Upper lobe of right lung (tissue), 1 donor: ENCODE data around the gene KLHL40. TPM values are rescaled to one million over a fixed set of nuclear protein-coding genes. Genes with fewer than 3 reads are reported as not detected.

ENCODE experiments used
- ATAC-seq: fragments of 200-7000 bp; cut with Tn5 transposase; one replicate; pipeline ENCODE4 v1.9.1; 2020; ENCODE audit warnings: mild to moderate bottlenecking, moderate library complexity
- DNase-seq: peaks from one replicate; pipeline ENCODE4 v3.0.0-alpha.2; 2020
- H3K27ac ChIP-seq: fragments of 200-600 bp; one replicate; pipeline ENCODE4 v1.8.0; 2022
- H3K27me3 ChIP-seq: fragments of 200-600 bp; one replicate; pipeline ENCODE4 v1.8.0; 2022; ENCODE audit warnings: mild to moderate bottlenecking
- H3K36me3 ChIP-seq: fragments of 200-600 bp; one replicate; pipeline ENCODE4 v1.8.0; 2022
- H3K4me1 ChIP-seq: fragments of 200-600 bp; one replicate; pipeline ENCODE4 v1.8.0; 2022
- H3K4me3 ChIP-seq: fragments of 200-600 bp; one replicate; pipeline ENCODE4 v1.8.0; 2022; ENCODE audit warnings: mild to moderate bottlenecking
- H3K9me3 ChIP-seq: fragments of 200-600 bp; one replicate; pipeline ENCODE4 v1.8.0; 2022
- CTCF ChIP-seq: fragments of 200-600 bp; IDR thresholded peaks from one replicate; pipeline ENCODE4 v1.8.0; 2022; ENCODE audit warnings: antibody characterized with exemption
- intact Hi-C: fragments of 100-400 bp; cut with DNase I; formaldehyde crosslinking; loops from one replicate; pipeline ENCODE4 v1.11.0; 2022
- total RNA-seq: library from RNA; stranded (reverse); fragmentation: NEBNext Ultra II Directional; extraction: Animal tissue kit (Norgen Biotek cat#: 25700); gene quantifications from one replicate; pipeline ENCODE4 v1.2.1, GENCODE V29; 2021
- donor health status: DM: no; HTN: yes; CAD: no; lungs with severe emphysema.

The KLHL40 gene
- total RNA-seq, 1 donor from 2014 or later: not detected

DNA sequence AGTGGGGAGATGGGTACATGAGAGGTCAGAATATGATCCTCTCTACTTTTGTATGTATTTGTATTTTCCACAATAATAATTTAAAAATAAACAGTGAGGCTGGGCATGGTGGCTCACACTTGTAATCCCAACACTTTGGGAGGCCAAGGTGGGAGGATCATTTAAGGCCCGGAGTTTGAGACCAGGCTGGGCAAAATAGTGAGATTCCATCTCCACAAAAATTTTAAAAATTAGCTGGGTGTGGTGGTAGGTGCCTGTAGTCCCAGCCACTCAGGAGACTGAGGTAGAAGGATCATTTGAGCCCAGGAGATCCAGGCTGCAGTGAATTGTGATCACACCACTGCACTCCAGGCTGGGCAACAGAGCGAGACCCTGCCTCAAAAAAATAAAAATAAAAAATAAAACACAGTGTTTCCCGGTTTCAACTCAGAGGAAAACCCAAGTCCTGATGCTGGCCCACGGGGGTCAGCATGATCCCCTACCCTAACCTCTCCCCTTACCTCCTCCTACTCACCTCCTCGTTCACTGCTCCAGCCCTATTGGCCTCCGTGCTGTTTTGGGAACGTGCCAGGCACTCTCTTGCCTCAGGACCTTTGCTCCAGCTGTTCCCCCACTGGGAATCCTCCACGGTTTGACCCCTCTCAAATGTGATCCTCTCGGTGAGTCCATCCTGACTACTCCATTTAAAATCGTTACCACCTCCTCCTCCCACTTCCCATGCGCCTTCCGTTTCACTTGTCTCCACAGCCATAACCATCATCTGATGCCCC, 2.9 kb upstream of the KLHL40 start:
- Histone ChIP-seq H3K4me1 (no peaks in the 10 kb centered on the region), H3K9me3 (no peaks in the 10 kb centered on the region), H3K36me3 (no peaks in the 10 kb centered on the region), H3K27ac (no peak overlapping the region), H3K4me3 (no peak overlapping the region), H3K27me3 (peaks cover 8% of the 10 kb centered on the region)
- no peak for TF ChIP-seq CTCF
- peak; percentile 26 for DNase-seq
- ATAC-seq: no peak
- intact Hi-C loops: no loop called here

GRCh38 chr3:42683875-42684598, 1.3 kb upstream of the KLHL40 start:
- no peaks in the 10 kb centered on the region for H3K9me3 ChIP-seq
- no peaks in the 10 kb centered on the region for H3K4me1 ChIP-seq
- H3K27ac ChIP-seq: no peak overlapping the region
- DNase-seq (peak; percentile 64), ATAC-seq (peak; percentile 69)
- H3K36me3 ChIP-seq: no peaks in the 10 kb centered on the region
- no peak for TF ChIP-seq CTCF
- peaks cover 8% of the 10 kb centered on the region for H3K27me3 ChIP-seq
- intact Hi-C loops: no loop called here
- no peak overlapping the region for H3K4me3 ChIP-seq

DNA sequence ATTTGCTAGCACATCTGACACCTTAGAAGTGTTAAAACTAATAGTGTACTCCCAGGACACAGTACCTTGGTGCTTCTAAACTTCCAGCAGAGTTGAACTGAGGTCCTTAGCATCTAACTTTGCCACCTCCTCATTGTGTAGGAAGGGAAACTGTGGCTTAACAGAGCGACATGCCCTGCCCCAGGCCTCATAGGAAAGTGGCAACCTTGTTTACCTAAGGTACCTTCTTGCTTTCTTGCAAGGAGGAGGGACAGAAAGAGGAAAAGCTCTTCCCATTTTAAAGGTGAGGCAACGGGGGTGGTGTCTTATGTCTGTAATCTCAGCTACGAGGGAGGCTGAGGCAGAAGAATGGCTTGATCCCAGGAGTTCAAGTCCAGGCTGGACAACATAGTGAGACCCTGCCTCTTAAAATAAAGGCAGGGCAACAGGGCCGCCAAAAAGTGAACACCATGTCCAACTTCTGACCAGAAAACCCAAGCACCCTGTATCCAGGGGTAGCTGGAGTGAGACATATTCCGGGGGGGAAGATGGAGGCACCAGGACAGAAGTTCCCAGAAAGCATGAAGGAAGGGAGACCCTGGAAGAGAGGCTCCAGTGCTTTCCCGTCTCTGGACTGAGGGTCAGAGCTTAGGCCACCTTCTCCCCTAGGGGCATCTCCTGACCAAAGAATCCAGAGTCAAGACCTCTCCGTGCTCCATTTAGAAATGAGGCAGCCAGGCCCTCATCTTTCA, 540 bp upstream of the KLHL40 start:
- Histone ChIP-seq H3K4me1 (no peaks in the 10 kb centered on the region), H3K4me3 (no peak overlapping the region), H3K36me3 (no peaks in the 10 kb centered on the region), H3K27me3 (peaks cover 8% of the 10 kb centered on the region), H3K9me3 (no peaks in the 10 kb centered on the region), H3K27ac (no peak overlapping the region)
- no peak for TF ChIP-seq CTCF
- intact Hi-C loops: no loop called here
- ATAC-seq (no peak), DNase-seq (peak; percentile 20)

- Histone ChIP-seq H3K4me1 (no peaks in the 10 kb centered on the region), H3K27ac (no peak overlapping the region), H3K36me3 (no peaks in the 10 kb centered on the region), H3K4me3 (no peak overlapping the region), H3K27me3 (peaks cover 8% of the 10 kb centered on the region), H3K9me3 (no peaks in the 10 kb centered on the region)
- DNase-seq: peak; percentile 58
- no peak for TF ChIP-seq CTCF
- intact Hi-C loops: no loop called here
- ATAC-seq: no peak
Observed at GRCh38 chr3:42685891-42686820, 819 bp downstream of the KLHL40 start.
